ENCODE measurements around the gene YIPF7. TPM values are rescaled to one million over a fixed set of nuclear protein-coding genes. Genes with fewer than 3 reads are reported as not detected.

Gene YIPF7
- total and polyA plus RNA-seq, 10 of the 15 experiments (the other 5 are each of a cell fraction or from before 2014, with no cell fraction given) = 0.39 TPM; not detected in 9

DNA sequence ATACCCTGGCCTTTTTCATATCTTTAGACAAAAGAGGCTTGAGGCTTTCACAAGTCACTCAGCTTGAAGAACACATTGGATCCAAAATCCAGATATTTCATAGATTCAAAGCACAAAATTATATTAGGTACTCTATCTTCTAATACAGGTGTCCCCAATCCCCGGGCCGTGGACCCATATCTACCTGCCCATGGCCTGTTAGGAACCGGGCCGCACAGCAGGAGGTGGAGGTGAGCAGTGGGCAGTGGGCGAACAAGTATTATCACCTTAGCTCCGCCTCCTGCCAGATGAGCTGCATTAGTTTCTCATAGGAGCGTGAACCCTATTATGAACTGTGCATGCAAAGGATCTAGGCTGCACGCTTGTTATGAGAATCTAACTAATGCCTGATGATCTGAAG is 18.7 kb downstream of the YIPF7 start:
- intact Hi-C loops (cut with micrococcal nuclease; ENCODE audit: unreplicated experiment) (no loop called here), in situ Hi-C loops (cut with MboI) (no loop called here)
- POLR2A ChIA-PET = no interaction called here
- FAIRE-seq = no peak
- H3K27me3 ChIP-seq (replicated peaks in 1 of 2; ENCODE audit: control insufficient read depth in 2 of 2, insufficient read depth in 2 of 2, low read length in 1 of 2) = no peaks in the 10 kb centered on the region
- no peak overlapping the region for H2AFZ ChIP-seq (ENCODE audit: control insufficient read depth, low read depth, low read length)
- no peak for ATAC-seq
- no peaks in the 10 kb centered on the region for H3K36me3 ChIP-seq (ENCODE audit: control insufficient read depth in 2 of 2, insufficient read depth in 2 of 2, low read length in 1 of 2)
- no peak overlapping the region for H3K4me3 ChIP-seq
- no peak overlapping the region for H3K4me2 ChIP-seq (ENCODE audit: control insufficient read depth, insufficient read depth)
- SMC1A ChIA-PET (ENCODE audit: uncharacterized antibody, unreplicated experiment) = no interaction called here
- H3K79me2 ChIP-seq (ENCODE audit: control insufficient read depth, insufficient read depth, low read length) = no peaks in the 10 kb centered on the region
- H3K27ac ChIP-seq (ENCODE audit: control insufficient read depth, insufficient read depth) = no peak overlapping the region
- TF ChIP-seq, protein P1, sequence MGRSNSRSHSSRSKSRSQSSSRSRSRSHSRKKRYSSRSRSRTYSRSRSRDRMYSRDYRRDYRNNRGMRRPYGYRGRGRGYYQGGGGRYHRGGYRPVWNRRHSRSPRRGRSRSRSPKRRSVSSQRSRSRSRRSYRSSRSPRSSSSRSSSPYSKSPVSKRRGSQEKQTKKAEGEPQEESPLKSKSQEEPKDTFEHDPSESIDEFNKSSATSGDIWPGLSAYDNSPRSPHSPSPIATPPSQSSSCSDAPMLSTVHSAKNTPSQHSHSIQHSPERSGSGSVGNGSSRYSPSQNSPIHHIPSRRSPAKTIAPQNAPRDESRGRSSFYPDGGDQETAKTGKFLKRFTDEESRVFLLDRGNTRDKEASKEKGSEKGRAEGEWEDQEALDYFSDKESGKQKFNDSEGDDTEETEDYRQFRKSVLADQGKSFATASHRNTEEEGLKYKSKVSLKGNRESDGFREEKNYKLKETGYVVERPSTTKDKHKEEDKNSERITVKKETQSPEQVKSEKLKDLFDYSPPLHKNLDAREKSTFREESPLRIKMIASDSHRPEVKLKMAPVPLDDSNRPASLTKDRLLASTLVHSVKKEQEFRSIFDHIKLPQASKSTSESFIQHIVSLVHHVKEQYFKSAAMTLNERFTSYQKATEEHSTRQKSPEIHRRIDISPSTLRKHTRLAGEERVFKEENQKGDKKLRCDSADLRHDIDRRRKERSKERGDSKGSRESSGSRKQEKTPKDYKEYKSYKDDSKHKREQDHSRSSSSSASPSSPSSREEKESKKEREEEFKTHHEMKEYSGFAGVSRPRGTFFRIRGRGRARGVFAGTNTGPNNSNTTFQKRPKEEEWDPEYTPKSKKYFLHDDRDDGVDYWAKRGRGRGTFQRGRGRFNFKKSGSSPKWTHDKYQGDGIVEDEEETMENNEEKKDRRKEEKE (IDR thresholded peaks at IDR 0.05) = no peak
- TF ChIP-seq, protein P2, sequence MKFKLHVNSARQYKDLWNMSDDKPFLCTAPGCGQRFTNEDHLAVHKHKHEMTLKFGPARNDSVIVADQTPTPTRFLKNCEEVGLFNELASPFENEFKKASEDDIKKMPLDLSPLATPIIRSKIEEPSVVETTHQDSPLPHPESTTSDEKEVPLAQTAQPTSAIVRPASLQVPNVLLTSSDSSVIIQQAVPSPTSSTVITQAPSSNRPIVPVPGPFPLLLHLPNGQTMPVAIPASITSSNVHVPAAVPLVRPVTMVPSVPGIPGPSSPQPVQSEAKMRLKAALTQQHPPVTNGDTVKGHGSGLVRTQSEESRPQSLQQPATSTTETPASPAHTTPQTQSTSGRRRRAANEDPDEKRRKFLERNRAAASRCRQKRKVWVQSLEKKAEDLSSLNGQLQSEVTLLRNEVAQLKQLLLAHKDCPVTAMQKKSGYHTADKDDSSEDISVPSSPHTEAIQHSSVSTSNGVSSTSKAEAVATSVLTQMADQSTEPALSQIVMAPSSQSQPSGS (IDR thresholded peaks at IDR 0.05; ENCODE audit: low read length) = no peak
- TF ChIP-seq MEF2A (IDR thresholded peaks at IDR 0.05; ENCODE audit: insufficient read depth, low read depth, low read length) = no peak
- H4K20me1 ChIP-seq (ENCODE audit: control insufficient read depth, insufficient read depth) = no peaks in the 10 kb centered on the region
- RAD21 ChIA-PET (ENCODE audit: unreplicated experiment) = no interaction called here
- DNase-seq (ENCODE audit: low read depth, low spot score) = no peak
- H3K9me3 ChIP-seq (replicated peaks; ENCODE audit: control insufficient read depth, insufficient read depth, low read length) = no peaks in the 10 kb centered on the region
- no TSS peak for BruUV-seq (replicated peaks)
- no peak overlapping the region for H3K9ac ChIP-seq (ENCODE audit: control insufficient read depth, insufficient read depth, low read length)
- CTCF ChIA-PET = no interaction called here
- H3K4me1 ChIP-seq (ENCODE audit: control insufficient read depth, insufficient read depth, low read length) = no peaks in the 10 kb centered on the region
- 39% methylated on average over 8 of the region's 8 CpGs for WGBS (ENCODE audit: insufficient coverage, insufficient replicate concordance, low lambda C conversion rate, missing lambda C conversion rate)
